ENCODE data around the gene NUP188. TPM values are rescaled to one million over a fixed set of nuclear protein-coding genes. Genes with fewer than 3 reads are reported as not detected.

Gene NUP188, protein sequence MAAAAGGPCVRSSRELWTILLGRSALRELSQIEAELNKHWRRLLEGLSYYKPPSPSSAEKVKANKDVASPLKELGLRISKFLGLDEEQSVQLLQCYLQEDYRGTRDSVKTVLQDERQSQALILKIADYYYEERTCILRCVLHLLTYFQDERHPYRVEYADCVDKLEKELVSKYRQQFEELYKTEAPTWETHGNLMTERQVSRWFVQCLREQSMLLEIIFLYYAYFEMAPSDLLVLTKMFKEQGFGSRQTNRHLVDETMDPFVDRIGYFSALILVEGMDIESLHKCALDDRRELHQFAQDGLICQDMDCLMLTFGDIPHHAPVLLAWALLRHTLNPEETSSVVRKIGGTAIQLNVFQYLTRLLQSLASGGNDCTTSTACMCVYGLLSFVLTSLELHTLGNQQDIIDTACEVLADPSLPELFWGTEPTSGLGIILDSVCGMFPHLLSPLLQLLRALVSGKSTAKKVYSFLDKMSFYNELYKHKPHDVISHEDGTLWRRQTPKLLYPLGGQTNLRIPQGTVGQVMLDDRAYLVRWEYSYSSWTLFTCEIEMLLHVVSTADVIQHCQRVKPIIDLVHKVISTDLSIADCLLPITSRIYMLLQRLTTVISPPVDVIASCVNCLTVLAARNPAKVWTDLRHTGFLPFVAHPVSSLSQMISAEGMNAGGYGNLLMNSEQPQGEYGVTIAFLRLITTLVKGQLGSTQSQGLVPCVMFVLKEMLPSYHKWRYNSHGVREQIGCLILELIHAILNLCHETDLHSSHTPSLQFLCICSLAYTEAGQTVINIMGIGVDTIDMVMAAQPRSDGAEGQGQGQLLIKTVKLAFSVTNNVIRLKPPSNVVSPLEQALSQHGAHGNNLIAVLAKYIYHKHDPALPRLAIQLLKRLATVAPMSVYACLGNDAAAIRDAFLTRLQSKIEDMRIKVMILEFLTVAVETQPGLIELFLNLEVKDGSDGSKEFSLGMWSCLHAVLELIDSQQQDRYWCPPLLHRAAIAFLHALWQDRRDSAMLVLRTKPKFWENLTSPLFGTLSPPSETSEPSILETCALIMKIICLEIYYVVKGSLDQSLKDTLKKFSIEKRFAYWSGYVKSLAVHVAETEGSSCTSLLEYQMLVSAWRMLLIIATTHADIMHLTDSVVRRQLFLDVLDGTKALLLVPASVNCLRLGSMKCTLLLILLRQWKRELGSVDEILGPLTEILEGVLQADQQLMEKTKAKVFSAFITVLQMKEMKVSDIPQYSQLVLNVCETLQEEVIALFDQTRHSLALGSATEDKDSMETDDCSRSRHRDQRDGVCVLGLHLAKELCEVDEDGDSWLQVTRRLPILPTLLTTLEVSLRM (N-terminal part only)
- total RNA-seq (2022; extraction: Qiagen RNA extraction; ENCODE audit: low read depth), result 35.1 to 46.4 TPM (median 41.6 TPM) in 5 replicates

DNA sequence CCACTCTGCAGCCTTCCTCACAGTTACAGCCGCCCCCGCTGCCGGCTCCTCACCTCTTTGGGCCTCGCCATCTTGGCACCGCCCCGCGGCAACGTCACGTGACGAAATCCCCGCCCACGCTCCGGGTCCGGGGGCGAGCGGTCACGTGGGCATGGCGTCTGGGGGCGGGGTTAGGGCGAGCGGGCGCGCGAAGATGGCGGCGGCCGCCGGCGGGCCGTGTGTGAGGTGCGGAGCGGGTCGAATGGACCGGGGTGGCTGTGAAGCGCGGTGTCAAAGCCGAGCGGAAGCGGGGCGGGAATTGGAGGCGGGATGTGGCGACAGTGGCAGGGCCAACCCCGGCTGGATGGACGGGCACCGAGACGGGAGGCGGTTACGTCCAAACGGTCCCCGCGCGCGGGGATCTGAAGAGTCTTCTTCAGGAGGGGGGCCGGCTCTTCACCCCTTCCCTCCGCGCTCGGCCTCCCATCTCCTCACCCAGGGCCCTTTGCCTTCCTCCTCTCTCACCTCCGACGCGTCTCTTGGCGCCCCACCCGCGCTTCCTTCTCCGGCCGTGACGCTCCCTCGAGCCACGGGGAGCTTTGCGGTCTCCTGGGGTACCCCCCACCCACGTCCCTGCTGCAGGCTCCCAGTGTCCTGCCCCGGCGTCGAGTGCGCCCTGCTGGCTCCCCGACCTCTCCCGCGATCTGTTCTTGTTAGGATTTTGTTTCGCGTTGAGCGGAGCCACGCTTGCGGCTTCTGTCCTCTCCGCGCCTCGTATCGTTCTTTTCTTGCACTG, at the start of gene NUP188, which contains the start of gene DOLK:
Gene NUP188 (plus strand): TSS at position 173 of the 775 bp plus-strand sequence. CDS start 21 bp downstream, at position 194.
Gene DOLK (minus strand): TSS at position 77 of the 775 bp plus-strand sequence. CDS start 300 bp downstream, outside the sequence.

DNA sequence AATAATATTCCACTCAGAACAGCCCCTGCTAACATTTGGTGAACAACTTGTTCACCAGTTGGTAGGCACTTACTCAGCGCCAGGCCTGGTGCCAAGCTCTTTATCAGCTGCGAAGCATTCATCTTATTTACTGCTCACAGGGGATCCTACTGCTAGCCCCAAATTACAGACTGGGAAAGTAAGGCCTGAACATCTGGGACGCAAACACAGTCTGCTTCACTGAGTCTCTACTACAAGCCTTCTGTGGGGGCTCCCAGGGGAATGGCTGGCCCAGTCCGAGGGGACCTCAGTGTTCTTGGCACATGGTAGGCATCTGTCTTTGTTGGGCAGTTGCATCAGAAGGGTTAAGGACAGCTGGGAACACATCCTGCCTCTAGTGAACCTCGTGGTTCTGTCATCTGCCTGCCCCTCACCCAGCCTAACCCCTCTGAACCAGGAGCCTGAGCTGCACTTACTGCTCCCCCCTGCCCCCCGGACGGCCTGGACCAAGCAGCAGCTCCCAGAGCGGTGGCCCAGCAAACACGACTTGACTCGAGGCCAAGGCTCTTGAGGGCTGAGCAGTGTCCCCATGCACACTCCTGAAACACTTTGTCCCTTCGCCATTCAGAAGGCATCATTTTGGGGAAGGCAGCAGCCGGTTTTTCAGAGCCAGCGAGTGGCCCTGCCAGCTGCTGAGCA, 27.0 kb upstream of the NUP188 start, which contains the start of gene PHYHD1:
Gene PHYHD1 (plus strand): TSS at position 602 of the 678 bp plus-strand sequence. CDS start 1,342 bp downstream, outside the sequence.

DNA sequence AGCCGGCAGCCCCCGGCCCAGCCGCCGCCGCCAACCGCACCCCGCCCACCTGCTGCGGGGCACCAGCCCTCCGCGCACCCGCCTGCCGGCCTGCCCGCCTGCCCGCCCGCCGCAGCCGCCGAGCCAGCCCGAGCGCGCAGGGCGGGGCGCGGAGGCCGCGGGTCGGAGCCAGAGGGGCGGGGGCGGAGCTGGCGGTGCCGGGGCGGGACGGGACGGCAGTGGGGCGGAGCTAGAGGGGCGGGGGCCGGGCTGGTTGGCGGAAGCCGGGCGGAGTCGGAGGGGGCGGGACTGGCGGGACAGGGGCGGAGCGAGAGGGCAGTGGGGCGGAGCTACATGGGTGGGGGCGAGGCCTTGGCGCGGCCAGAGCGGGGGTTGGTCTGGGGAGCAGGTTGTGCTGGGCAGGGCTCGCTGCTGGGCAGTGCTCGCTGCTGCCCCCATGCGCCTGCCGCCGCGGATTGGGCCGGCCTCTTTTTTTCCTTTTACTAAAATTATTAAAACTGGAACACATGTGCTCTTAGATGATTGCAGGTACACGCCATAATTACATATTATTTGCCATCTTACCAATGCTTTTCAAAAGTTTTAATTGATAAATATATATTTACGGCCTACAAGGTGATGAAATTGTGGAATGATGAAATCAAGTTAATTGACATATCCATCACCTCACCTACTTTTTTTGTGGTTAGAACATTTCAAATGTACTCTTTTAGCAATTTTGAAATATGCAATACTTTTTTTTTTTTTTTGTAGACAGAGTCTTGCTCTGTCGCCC, 80.9 kb downstream of the NUP188 start, which contains the start of gene SH3GLB2:
Gene SH3GLB2 (minus strand): TSS at position 140 of the 775 bp plus-strand sequence. CDS start 177 bp downstream, outside the sequence.

DNA sequence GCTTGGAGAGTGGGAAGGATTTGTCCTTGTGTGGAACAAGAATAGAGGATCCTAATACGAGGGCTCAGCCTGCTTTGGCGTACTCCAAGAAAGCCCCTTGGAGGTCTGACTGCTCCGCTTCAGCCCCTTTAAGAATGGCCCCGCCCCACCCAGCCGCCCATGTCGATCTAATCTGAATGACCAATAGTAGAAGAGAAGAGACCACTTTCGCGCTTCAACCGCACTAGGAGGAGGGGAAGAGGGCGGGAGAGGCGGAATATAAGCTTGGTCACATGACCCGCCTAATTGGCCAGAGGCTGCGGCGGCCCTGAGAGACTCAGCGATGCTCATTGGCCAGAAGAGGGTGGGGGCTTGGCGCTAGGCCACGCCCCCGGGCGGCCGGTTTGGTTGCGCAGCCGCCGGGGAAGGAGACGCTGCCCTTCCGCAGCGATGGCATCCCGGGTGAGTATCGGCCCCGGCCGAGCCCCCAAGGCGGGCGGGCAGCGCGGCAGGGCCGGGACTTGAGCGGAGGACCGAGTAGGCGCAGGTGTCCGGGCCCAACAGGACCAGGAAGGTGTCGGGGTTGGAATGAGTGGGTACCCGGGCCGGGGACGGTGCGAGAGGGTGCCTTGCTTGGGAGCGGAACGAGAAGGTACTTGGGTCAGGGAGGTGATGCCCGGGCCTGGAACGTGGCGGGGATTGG, 88.9 kb downstream of the NUP188 start, which contains the start of gene MIGA2:
Gene MIGA2 (plus strand): TSS at position 386 of the 682 bp plus-strand sequence. CDS start 3,969 bp downstream, outside the sequence.

Other genes starting within 250 kb of the NUP188 start
- gene PKN3, start 245.2 kb upstream of the NUP188 start, total RNA-seq (2022; extraction: Qiagen RNA extraction; ENCODE audit: low read depth), result 13.6 to 18.9 TPM (median 15.3 TPM) in 5 replicates
- gene ZDHHC12, start 223.6 kb upstream of the NUP188 start, total RNA-seq (2022; extraction: Qiagen RNA extraction; ENCODE audit: low read depth), result 66.4 to 91.1 TPM (median 77.5 TPM) in 5 replicates
- gene ZER1, start 175.8 kb upstream of the NUP188 start, total RNA-seq (2022; extraction: Qiagen RNA extraction; ENCODE audit: low read depth), result 13.2 to 17.7 TPM (median 15.3 TPM) in 5 replicates
- 19.1 to 22.6 TPM (median 21.2 TPM) in 5 replicates for gene TBC1D13, start 160.4 kb upstream of the NUP188 start, total RNA-seq (2022; extraction: Qiagen RNA extraction; ENCODE audit: low read depth)
- gene ENDOG, start 129.2 kb upstream of the NUP188 start, total RNA-seq (2022; extraction: Qiagen RNA extraction; ENCODE audit: low read depth), result 13.9 to 28.9 TPM (median 26.9 TPM) in 5 replicates
- gene SPOUT1, start 117.9 kb upstream of the NUP188 start, total RNA-seq (2022; extraction: Qiagen RNA extraction; ENCODE audit: low read depth), result 18.9 to 46.7 TPM (median 43.2 TPM) in 5 replicates
- gene KYAT1, start 65.7 kb upstream of the NUP188 start, total RNA-seq (2022; extraction: Qiagen RNA extraction; ENCODE audit: low read depth), result 7.5 to 10.3 TPM (median 8.9 TPM) in 5 replicates
- 39.2 to 44.4 TPM (median 44.0 TPM) in 5 replicates for gene LRRC8A, start 65.6 kb upstream of the NUP188 start, total RNA-seq (2022; extraction: Qiagen RNA extraction; ENCODE audit: low read depth)
- gene PHYHD1, start 26.7 kb upstream of the NUP188 start, total RNA-seq (2022; extraction: Qiagen RNA extraction; ENCODE audit: low read depth), result 0.17 TPM in 1 of 5 replicates, not detected in the others
- 31.6 to 38.3 TPM (median 34.6 TPM) in 5 replicates for gene DOLK, start 96 bp upstream of the NUP188 start, total RNA-seq (2022; extraction: Qiagen RNA extraction; ENCODE audit: low read depth)
- 36.9 to 52.6 TPM (median 49.2 TPM) in 5 replicates for gene SH3GLB2, start 80.6 kb downstream of the NUP188 start, total RNA-seq (2022; extraction: Qiagen RNA extraction; ENCODE audit: low read depth)
- 11.6 to 14.8 TPM (median 13.9 TPM) in 5 replicates for gene MIGA2, start 88.9 kb downstream of the NUP188 start, total RNA-seq (2022; extraction: Qiagen RNA extraction; ENCODE audit: low read depth)
- 17.6 to 23.6 TPM (median 22.1 TPM) in 5 replicates for gene DOLPP1, start 133.4 kb downstream of the NUP188 start, total RNA-seq (2022; extraction: Qiagen RNA extraction; ENCODE audit: low read depth)
- gene CRAT, start 163.1 kb downstream of the NUP188 start, total RNA-seq (2022; extraction: Qiagen RNA extraction; ENCODE audit: low read depth), result 25.2 to 31.8 TPM (median 27.8 TPM) in 5 replicates
- 118 to 139 TPM (median 136 TPM) in 5 replicates for gene PTPA, start 163.7 kb downstream of the NUP188 start, total RNA-seq (2022; extraction: Qiagen RNA extraction; ENCODE audit: low read depth)
- gene IER5L, start 230.6 kb downstream of the NUP188 start, total RNA-seq (2022; extraction: Qiagen RNA extraction; ENCODE audit: low read depth), result 33.9 to 81.5 TPM (median 71.7 TPM) in 5 replicates

All from A549 treated with DMSO at 1 μM for 4 hours (cell line).